GM12872 (cell line): Measurements from ENCODE around the gene EGLN2.

Source experiments
- TF ChIP-seq, protein P1 (sequence below): IDR thresholded peaks from 3 replicates; pipeline ENCODE4 v1.5.1; 2011; ENCODE audit warnings: low read depth, mild to moderate bottlenecking, low read length, moderate library complexity; ENCODE audit not compliant: insufficient read depth

EGLN2 gene

GRCh38 chr19:40778706-40779284 is 20.2 kb upstream of the EGLN2 start:
- TF ChIP-seq, protein P1, sequence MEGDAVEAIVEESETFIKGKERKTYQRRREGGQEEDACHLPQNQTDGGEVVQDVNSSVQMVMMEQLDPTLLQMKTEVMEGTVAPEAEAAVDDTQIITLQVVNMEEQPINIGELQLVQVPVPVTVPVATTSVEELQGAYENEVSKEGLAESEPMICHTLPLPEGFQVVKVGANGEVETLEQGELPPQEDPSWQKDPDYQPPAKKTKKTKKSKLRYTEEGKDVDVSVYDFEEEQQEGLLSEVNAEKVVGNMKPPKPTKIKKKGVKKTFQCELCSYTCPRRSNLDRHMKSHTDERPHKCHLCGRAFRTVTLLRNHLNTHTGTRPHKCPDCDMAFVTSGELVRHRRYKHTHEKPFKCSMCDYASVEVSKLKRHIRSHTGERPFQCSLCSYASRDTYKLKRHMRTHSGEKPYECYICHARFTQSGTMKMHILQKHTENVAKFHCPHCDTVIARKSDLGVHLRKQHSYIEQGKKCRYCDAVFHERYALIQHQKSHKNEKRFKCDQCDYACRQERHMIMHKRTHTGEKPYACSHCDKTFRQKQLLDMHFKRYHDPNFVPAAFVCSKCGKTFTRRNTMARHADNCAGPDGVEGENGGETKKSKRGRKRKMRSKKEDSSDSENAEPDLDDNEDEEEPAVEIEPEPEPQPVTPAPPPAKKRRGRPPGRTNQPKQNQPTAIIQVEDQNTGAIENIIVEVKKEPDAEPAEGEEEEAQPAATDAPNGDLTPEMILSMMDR: no peak

DNA sequence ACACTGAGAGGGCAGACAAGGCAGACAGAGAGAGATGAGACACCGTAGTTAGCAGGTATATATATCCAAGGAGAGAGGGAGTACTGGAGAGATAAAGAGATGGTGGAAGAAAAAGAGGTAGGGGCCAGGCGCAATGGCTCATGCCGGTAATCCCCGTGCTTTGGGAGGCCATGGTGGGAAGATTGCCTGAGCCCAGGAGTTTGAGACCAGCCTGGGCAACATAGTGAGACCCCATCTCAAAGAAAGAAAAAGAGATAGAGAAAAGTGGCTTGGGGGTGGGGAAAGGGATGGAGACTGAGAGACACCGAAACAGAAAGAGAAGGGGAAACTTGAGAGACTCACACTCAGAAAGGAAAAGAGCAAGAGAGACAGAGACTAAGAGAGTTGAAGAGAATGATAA is 18.4 kb upstream of the EGLN2 start:
- TF ChIP-seq, protein P1: no peak

DNA sequence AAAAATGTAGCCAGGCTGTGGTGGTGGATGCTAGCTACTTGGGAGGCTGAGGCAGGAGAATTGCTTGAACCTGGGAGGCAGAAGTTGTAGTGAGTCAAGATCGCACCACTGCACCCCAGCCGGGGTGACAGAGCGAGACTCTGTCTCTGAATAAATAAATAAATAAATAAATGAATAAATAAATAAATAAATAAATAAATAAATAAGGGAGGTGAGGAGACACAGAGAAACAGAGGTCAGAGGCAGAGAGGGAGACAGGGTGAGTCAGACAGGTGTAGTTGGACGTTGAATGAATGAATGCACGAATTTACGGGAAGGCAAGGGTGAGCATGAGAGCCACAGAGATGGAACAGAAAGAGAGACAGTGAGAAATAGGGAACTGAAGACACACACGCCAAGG is 17.9 kb upstream of the EGLN2 start:
- TF ChIP-seq, protein P1: no peak

DNA sequence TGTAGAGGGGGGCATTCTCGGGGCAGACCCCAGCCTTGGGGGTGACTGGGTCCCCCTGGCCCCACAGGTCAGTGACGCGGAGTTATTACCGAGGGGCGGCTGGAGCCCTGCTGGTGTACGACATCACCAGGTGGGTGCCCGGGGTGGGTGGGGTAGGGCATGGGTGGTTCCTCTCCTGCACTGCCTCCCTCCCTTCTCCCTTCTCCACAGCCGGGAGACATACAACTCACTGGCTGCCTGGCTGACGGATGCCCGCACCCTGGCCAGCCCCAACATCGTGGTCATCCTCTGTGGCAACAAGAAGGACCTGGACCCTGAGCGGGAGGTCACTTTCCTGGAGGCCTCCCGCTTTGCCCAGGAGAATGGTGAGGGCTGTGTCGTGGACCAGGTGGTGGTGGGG is 15.3 kb upstream of the EGLN2 start:
- TF ChIP-seq, protein P1: no peak

DNA sequence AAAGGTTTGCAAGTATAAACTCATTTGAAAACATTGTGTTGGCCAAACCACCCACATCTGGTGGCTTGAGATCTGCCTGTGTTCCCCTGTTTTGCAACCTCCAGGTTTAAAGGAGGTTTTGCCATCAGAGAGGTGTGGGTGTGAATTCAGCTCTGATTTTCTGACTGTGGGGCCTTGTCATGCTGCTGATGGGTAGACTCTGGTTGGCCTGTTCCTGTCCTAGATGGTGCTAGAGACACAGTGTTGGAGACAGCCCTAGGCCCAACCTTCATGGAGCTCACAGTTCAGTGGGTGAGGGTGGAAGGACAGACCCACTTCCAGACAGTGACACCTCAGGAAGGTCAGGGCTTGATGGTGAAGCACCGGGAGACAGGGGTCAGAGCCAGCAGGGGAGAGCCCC is 13.5 kb upstream of the EGLN2 start:
- TF ChIP-seq, protein P1: no peak

GRCh38 chr19:40786060-40787037 is 12.6 kb upstream of the EGLN2 start:
- TF ChIP-seq, protein P1: no peak

GRCh38 chr19:40791349-40791748 is 7.6 kb upstream of the EGLN2 start:
- TF ChIP-seq, protein P1: no peak
